Psoas muscle (tissue), 8 donors: ENCODE measurements around the gene WDR75. TPM values are rescaled to one million over a fixed set of nuclear protein-coding genes. Genes with fewer than 3 reads are reported as not detected.

Source experiments
- ATAC-seq, 4 donors: fragments of 200-7000 bp; cut with Tn5 transposase; one replicate each; pipeline ENCODE4 v1.9.1; 2020; ENCODE audit warnings: moderate library complexity in 3 of 4, mild to moderate bottlenecking in 2 of 4
- DNase-seq, 2 donors: peaks; one replicate each; pipeline ENCODE4 v3.0.0-alpha.2; 2020
- H3K27ac ChIP-seq: fragments of 200-600 bp; one replicate; pipeline ENCODE4 v1.8.0; 2022
- H3K27me3 ChIP-seq, 3 donors: fragments of 200-600 bp in 1 of 3; one replicate each; pipeline versions ENCODE4 v1.6.1 to v1.8.0; 2013 to 2022; ENCODE audit warnings: low read length in 2 of 3, mild to moderate bottlenecking in 2 of 3, moderate library complexity in 1 of 3; ENCODE audit not compliant: insufficient read depth in 3 of 3
- H3K36me3 ChIP-seq, 2 donors: fragments of 200-600 bp in 1 of 2; one replicate each; pipeline versions ENCODE4 v1.6.1 to v1.8.0; 2013 to 2022; ENCODE audit warnings: low read depth in 1 of 2, mild to moderate bottlenecking in 1 of 2, moderate library complexity in 1 of 2; ENCODE audit not compliant: insufficient read depth in 1 of 2
- H3K4me1 ChIP-seq: fragments of 200-600 bp; one replicate; pipeline ENCODE4 v1.8.0; 2022
- H3K4me3 ChIP-seq: fragments of 200-600 bp; one replicate; pipeline ENCODE4 v1.8.0; 2022; ENCODE audit warnings: mild to moderate bottlenecking
- H3K9me3 ChIP-seq: fragments of 200-600 bp; one replicate; pipeline ENCODE4 v1.8.0; 2022
- CTCF ChIP-seq: fragments of 200-600 bp; IDR thresholded peaks from one replicate; pipeline ENCODE4 v1.8.0; 2022; ENCODE audit warnings: antibody characterized with exemption
- WGBS, 3 donors: extraction: QIAGEN DNeasy Blood & Tissue Kit; methylation state at CpG; one replicate each; pipeline versions ENCODE4 v1.1.6 to v1.1.7; 2013; 5-methylcytosine and 5-hydroxymethylcytosine counted together
- intact Hi-C, 2 donors: fragments of 100-400 bp; cut with DNase I; formaldehyde crosslinking; loops; one replicate each; pipeline versions ENCODE4 v1.11.0 to v1.14.2; 2022
- polyA plus RNA-seq, 3 donors: library from polyadenylated mRNA; stranded (reverse); fragments of 200-250 nt; gene quantifications; one replicate each; pipeline ENCODE4 v1.2.3, GENCODE V29; 2013
- total RNA-seq, 4 donors: library from RNA; stranded (reverse); fragmentation: NEBNext Ultra II Directional in 2 of 4; extraction: Animal tissue kit (Norgen Biotek cat#: 25700) in 2 of 4; gene quantifications; one replicate each; pipeline versions ENCODE4 v1.2.1 to v1.2.4, GENCODE V29; 2021 to 2023
- donor health status: healthy with polysubstance abuse.
- donor health status: DM: no; HTN: no; CAD: no; lungs with moderate emphysema.
- donor health status: Bipolar disorder and iron deficiency.
- donor health status: healthy.
- donor health status: DM: yes; HTN: yes; CAD: no.
- donor health status: DM: no; HTN: no; CAD: no.
- donor health status: DM: no; HTN: no; CAD: no.
- donor health status: DM: yes; HTN: yes; CAD: no.

WDR75 gene
- total and polyA plus RNA-seq, 7 donors = 9.2 to 20.3 (median 17.4) TPM

GRCh38 chr2:189511210-189511959 lies 70.1 kb downstream of the WDR75 start:
- no peak overlapping the region for H3K4me3 ChIP-seq
- H3K27me3 ChIP-seq = no peaks in the 10 kb centered on the region
- H3K4me1 ChIP-seq = no peaks in the 10 kb centered on the region
- no peak overlapping the region for H3K27ac ChIP-seq
- intact Hi-C loops = no loop called here
- no peak for TF ChIP-seq CTCF
- 83 to 92% (median 92%) methylated on average over 2 of the region's 2 CpGs for WGBS, 3 donors
- DNase-seq (no peak), ATAC-seq (no peak)
- no peaks in the 10 kb centered on the region for H3K36me3 ChIP-seq
- H3K9me3 ChIP-seq = no peaks in the 10 kb centered on the region

GRCh38 chr2:189511960-189512319 lies 70.7 kb downstream of the WDR75 start:
- Histone ChIP-seq H3K27ac (no peak overlapping the region), H3K27me3 (no peaks in the 10 kb centered on the region), H3K9me3 (no peaks in the 10 kb centered on the region), H3K36me3 (no peaks in the 10 kb centered on the region), H3K4me1 (no peaks in the 10 kb centered on the region), H3K4me3 (no peak overlapping the region)
- DNase-seq = no peak
- intact Hi-C loops = no loop called here
- no peak for ATAC-seq
- TF ChIP-seq CTCF = no peak

- H3K4me1 ChIP-seq = no peaks in the 10 kb centered on the region
- TF ChIP-seq CTCF = no peak
- DNase-seq (no peak), ATAC-seq (no peak)
- no peaks in the 10 kb centered on the region for H3K27me3 ChIP-seq
- H3K36me3 ChIP-seq = no peaks in the 10 kb centered on the region
- no peak overlapping the region for H3K4me3 ChIP-seq
- no peaks in the 10 kb centered on the region for H3K9me3 ChIP-seq
- no peak overlapping the region for H3K27ac ChIP-seq
- intact Hi-C loops = no loop called here
- 41 to 66% (median 50%) methylated on average over 3 of the region's 3 CpGs for WGBS, 3 donors
Measured at GRCh38 chr2:189512879-189513278, 71.6 kb downstream of the WDR75 start.

- no peak overlapping the region for H3K4me3 ChIP-seq
- H3K36me3 ChIP-seq = no peaks in the 10 kb centered on the region
- H3K9me3 ChIP-seq = no peaks in the 10 kb centered on the region
- no peak for TF ChIP-seq CTCF
- no peak overlapping the region for H3K27ac ChIP-seq
- no peaks in the 10 kb centered on the region for H3K4me1 ChIP-seq
- intact Hi-C loops = no loop called here
- 92 to 98% (median 96%) methylated on average over 3 of the region's 3 CpGs for WGBS, 3 donors
- DNase-seq = no peak
- no peaks in the 10 kb centered on the region for H3K27me3 ChIP-seq
- no peak for ATAC-seq
Measured at GRCh38 chr2:189514104-189514503, 72.8 kb downstream of the WDR75 start.

GRCh38 chr2:189515264-189515663 lies 74.0 kb downstream of the WDR75 start:
- Histone ChIP-seq H3K4me3 (no peak overlapping the region), H3K27me3 (no peaks in the 10 kb centered on the region), H3K27ac (no peak overlapping the region), H3K9me3 (no peaks in the 10 kb centered on the region), H3K4me1 (no peaks in the 10 kb centered on the region), H3K36me3 (no peaks in the 10 kb centered on the region)
- TF ChIP-seq CTCF = no peak
- intact Hi-C loops = no loop called here
- DNase-seq (no peak), ATAC-seq (no peak)
- WGBS, 3 donors = 51 to 58% (median 51%) methylated on average over 1 of the region's 1 CpG
